ENCODE results near the gene RFLNA.

Gene RFLNA

DNA sequence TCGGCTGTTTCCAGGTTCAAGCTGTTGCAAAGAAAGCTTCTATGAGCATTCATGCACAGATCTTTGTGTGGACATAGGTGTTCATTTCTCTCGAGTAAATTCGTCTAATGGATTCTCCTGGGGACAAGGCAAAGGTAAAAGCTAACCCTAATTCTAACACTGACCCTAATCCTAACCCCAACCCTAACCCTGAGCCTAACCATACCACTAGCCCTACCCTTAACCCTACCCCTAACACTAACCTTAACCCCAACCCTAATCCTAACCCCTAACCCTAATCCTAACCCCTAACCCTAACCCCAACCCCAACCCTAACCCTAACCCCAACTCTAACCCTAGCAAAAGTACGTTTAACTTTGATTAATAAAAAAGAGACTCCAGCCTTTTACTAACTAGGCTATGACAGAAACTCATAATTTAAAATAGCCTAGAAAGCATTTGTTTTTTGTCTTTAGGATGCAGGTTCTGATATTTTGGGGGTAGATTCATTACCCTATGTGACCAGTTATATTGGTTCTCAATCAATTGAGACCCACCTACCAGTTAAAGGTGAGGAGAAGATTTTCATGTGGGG is 27.6 kb upstream of the RFLNA start:
- Histone ChIP-seq H3K27me3 (ENCODE audit: insufficient read depth, low read length) (no peaks in the 10 kb centered on the region), H3K9me3 (ENCODE audit: insufficient read depth, low read depth, low read length) (no peaks in the 10 kb centered on the region), H3K9ac (ENCODE audit: low read depth, low read length) (no peak overlapping the region), H3K4me1 (ENCODE audit: insufficient read depth, low read length) (no peaks in the 10 kb centered on the region; the same call in 1 of the 2 replicates), H3K36me3 (ENCODE audit: insufficient read depth, low read length) (no peaks in the 10 kb centered on the region), H3K4me3 (ENCODE audit: low read length) (no peak overlapping the region), H3K27ac (ENCODE audit: low read depth, low read length) (no peak overlapping the region)
- WGBS = 87% methylated on average over 4 of the region's 4 CpGs

GRCh38 chr12:124270671-124271070 is 24.2 kb upstream of the RFLNA start:
- WGBS = 77% methylated on average over 6 of the region's 6 CpGs

GRCh38 chr12:124273630-124274029 is 21.3 kb upstream of the RFLNA start:
- Histone ChIP-seq H3K4me1 (ENCODE audit: insufficient read depth, low read length) (peaks cover 3% of the 10 kb centered on the region; the same call in 1 of the 2 replicates), H3K27ac (ENCODE audit: low read depth, low read length) (no peak overlapping the region), H3K9ac (ENCODE audit: low read depth, low read length) (no peak overlapping the region), H3K27me3 (ENCODE audit: insufficient read depth, low read length) (no peaks in the 10 kb centered on the region), H3K9me3 (ENCODE audit: insufficient read depth, low read depth, low read length) (no peaks in the 10 kb centered on the region), H3K36me3 (ENCODE audit: insufficient read depth, low read length) (no peaks in the 10 kb centered on the region), H3K4me3 (ENCODE audit: low read length) (no peak overlapping the region)
- 91% methylated on average over 3 of the region's 3 CpGs for WGBS

More at GRCh38 chr12:124270671-124271070, 24.2 kb upstream of the RFLNA start:
- Histone ChIP-seq H3K36me3 (ENCODE audit: insufficient read depth, low read length) (no peaks in the 10 kb centered on the region), H3K9ac (ENCODE audit: low read depth, low read length) (no peak overlapping the region), H3K4me1 (ENCODE audit: insufficient read depth, low read length) (no peaks in the 10 kb centered on the region; the same call in 1 of the 2 replicates), H3K9me3 (ENCODE audit: insufficient read depth, low read depth, low read length) (no peaks in the 10 kb centered on the region), H3K4me3 (ENCODE audit: low read length) (no peak overlapping the region), H3K27ac (ENCODE audit: low read depth, low read length) (no peak overlapping the region), H3K27me3 (ENCODE audit: insufficient read depth, low read length) (no peaks in the 10 kb centered on the region)

- 90% methylated on average over 2 of the region's 2 CpGs for WGBS
Observed at GRCh38 chr12:124276337-124276736, 18.6 kb upstream of the RFLNA start.

DNA sequence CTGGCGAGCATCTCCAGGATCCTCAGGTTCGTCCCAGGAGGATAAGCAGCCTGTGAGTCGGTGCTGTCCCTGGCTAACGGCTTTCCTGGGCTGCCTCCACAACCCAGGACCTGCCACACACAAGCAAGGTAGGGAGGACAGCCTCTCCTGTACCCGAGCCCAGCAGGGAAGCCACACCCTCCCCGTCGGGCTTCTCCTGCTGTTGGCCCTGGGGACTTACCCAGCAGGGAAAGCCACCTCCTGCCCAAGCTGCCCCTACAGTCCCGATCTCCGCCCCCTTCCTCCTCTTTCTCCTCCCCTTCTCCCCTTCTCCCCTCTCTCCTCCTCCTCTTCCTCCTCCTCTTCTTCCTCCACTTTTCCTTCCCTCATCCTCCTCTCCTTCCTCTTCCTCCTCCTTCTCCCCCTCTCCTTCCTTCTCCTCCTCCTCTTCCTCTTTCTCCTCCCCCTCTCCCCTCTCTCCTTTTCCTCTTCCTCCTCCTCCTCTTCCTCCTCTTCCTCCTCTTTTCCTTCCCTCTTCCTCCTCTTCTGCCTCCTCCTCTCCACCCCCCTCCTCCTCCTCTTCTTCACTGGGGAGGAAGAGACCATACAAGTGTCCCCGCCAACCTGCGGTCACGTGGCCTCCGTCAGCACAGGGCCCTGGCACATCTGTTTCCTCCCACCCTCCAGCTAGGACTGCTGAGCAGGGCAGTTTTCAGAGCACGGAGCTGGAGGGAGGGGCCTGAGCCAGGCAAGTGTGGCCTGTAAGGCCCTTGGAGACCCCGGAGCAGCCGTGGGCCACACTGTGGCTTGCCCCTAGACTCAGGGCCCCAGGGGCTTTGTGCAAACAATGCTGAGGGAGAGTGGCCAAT is 17.3 kb upstream of the RFLNA start:
- Histone ChIP-seq H3K4me3 (ENCODE audit: low read length) (no peak overlapping the region), H3K27ac (ENCODE audit: low read depth, low read length) (no peak overlapping the region), H3K9me3 (ENCODE audit: insufficient read depth, low read depth, low read length) (no peaks in the 10 kb centered on the region), H3K36me3 (ENCODE audit: insufficient read depth, low read length) (no peaks in the 10 kb centered on the region), H3K27me3 (ENCODE audit: insufficient read depth, low read length) (no peaks in the 10 kb centered on the region), H3K4me1 (ENCODE audit: insufficient read depth, low read length) (0 out of 2 replicates have a peak, but pooled peaks cover 3% of the 10 kb centered on the region), H3K9ac (ENCODE audit: low read depth, low read length) (no peak overlapping the region)
- 75% methylated on average over 16 of the region's 16 CpGs for WGBS

More at GRCh38 chr12:124276337-124276736, 18.6 kb upstream of the RFLNA start:
- no peak overlapping the region for H3K4me3 ChIP-seq (ENCODE audit: low read length)
- H3K27ac ChIP-seq (ENCODE audit: low read depth, low read length) = no peak overlapping the region
- no peaks in the 10 kb centered on the region for H3K27me3 ChIP-seq (ENCODE audit: insufficient read depth, low read length)
- H3K4me1 ChIP-seq (ENCODE audit: insufficient read depth, low read length) = 0 out of 2 replicates have a peak, but pooled peaks cover 3% of the 10 kb centered on the region
- H3K36me3 ChIP-seq (ENCODE audit: insufficient read depth, low read length) = no peaks in the 10 kb centered on the region
- H3K9me3 ChIP-seq (ENCODE audit: insufficient read depth, low read depth, low read length) = no peaks in the 10 kb centered on the region
- no peak overlapping the region for H3K9ac ChIP-seq (ENCODE audit: low read depth, low read length)

- H3K4me3 ChIP-seq (ENCODE audit: low read length) = no peak overlapping the region
- no peak overlapping the region for H3K27ac ChIP-seq (ENCODE audit: low read depth, low read length)
- H3K27me3 ChIP-seq (ENCODE audit: insufficient read depth, low read length) = no peaks in the 10 kb centered on the region
- WGBS = 92% methylated on average over 20 of the region's 20 CpGs
- H3K9ac ChIP-seq (ENCODE audit: low read depth, low read length) = no peak overlapping the region
- H3K4me1 ChIP-seq (ENCODE audit: insufficient read depth, low read length) = 0 out of 2 replicates have a peak, but pooled peaks cover 3% of the 10 kb centered on the region
- no peaks in the 10 kb centered on the region for H3K9me3 ChIP-seq (ENCODE audit: insufficient read depth, low read depth, low read length)
- no peaks in the 10 kb centered on the region for H3K36me3 ChIP-seq (ENCODE audit: insufficient read depth, low read length)
Observed at GRCh38 chr12:124278389-124279101, 16.3 kb upstream of the RFLNA start.

DNA sequence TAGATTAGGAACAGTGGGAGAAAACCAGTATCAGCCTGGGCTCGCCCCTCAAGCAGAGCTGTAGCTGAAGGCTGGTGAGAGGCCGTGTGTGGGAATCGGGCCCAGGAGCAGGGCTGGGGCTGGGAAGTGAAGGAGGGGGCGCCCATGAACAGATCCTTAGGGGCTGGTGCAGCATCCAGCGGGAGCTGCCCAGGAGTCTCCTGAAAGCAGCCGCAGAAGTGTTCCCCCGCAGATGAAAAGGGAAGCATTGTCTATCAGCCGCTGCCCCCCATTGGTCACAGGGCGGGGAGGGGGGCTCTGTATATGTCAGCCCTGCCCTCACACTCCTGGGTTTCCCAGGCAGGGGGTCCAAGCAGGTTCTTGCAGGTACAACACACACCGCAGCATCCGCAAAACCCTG is 15.6 kb upstream of the RFLNA start:
- H3K36me3 ChIP-seq (ENCODE audit: insufficient read depth, low read length) = no peaks in the 10 kb centered on the region
- H3K4me1 ChIP-seq (ENCODE audit: insufficient read depth, low read length) = 0 out of 2 replicates have a peak, but pooled peaks cover 3% of the 10 kb centered on the region
- no peak overlapping the region for H3K9ac ChIP-seq (ENCODE audit: low read depth, low read length)
- H3K4me3 ChIP-seq (ENCODE audit: low read length) = no peak overlapping the region
- WGBS = 81% methylated on average over 11 of the region's 11 CpGs
- H3K9me3 ChIP-seq (ENCODE audit: insufficient read depth, low read depth, low read length) = 0 out of 2 replicates have a peak, but pooled peaks cover under 1% of the 10 kb centered on the region
- no peak overlapping the region for H3K27ac ChIP-seq (ENCODE audit: low read depth, low read length)
- no peaks in the 10 kb centered on the region for H3K27me3 ChIP-seq (ENCODE audit: insufficient read depth, low read length)

DNA sequence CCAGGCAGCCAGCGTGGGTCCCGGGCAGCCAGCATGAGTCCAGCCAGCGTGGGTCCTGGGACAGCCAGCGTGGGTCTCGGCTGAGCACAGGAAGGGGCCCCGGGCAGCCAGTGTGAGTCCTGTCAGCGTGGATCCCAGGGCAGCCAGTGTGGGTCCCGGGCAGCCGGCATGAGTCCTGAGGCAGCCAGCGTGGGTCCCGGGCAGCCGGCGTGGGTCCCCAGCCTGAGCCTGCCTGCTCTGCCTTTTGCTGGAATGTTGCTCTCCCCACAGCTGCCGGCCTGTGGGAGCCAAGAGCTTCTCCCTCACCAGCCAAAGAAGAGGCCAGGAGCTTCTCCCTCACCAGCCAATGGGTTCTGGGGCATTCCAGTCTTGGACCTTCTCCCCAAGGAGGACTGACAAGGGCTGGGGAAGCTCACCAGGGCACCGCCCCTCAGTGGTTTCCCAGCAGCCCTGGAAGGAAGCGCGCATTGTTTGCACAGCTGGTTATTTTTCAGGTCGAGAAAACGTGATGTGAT is 15.0 kb upstream of the RFLNA start:
- WGBS = 89% methylated on average over 19 of the region's 19 CpGs
- Histone ChIP-seq H3K27ac (ENCODE audit: low read depth, low read length) (no peak overlapping the region), H3K4me1 (ENCODE audit: insufficient read depth, low read length) (0 out of 2 replicates have a peak, but pooled peaks cover 3% of the 10 kb centered on the region), H3K27me3 (ENCODE audit: insufficient read depth, low read length) (no peaks in the 10 kb centered on the region), H3K9ac (ENCODE audit: low read depth, low read length) (no peak overlapping the region), H3K4me3 (ENCODE audit: low read length) (no peak overlapping the region), H3K36me3 (ENCODE audit: insufficient read depth, low read length) (no peaks in the 10 kb centered on the region), H3K9me3 (ENCODE audit: insufficient read depth, low read depth, low read length) (0 out of 2 replicates have a peak, but pooled peaks cover 5% of the 10 kb centered on the region)

DNA sequence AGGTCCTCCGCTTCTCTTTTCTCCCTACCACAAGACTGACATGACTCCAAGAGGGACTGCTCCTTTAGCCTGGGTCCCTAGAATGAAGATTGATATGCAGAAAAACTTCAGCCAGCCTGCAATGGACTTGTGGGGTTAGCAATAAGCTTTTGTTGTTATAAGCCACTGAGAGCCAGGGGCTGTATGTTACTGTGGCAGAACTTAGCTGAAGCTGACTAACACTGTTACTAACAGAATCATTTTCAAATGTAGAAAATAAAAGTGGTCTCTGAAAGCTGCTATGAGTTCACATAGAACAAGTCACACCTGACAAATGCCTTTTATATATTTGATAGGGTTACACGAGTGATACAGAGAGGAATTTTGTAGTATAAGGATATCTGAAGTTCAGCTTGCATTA is 13.6 kb upstream of the RFLNA start:
- 0 out of 2 replicates have a peak, but pooled peaks cover 3% of the 10 kb centered on the region for H3K4me1 ChIP-seq (ENCODE audit: insufficient read depth, low read length)
- no peak overlapping the region for H3K4me3 ChIP-seq (ENCODE audit: low read length)
- H3K9ac ChIP-seq (ENCODE audit: low read depth, low read length) = no peak overlapping the region
- no peaks in the 10 kb centered on the region for H3K27me3 ChIP-seq (ENCODE audit: insufficient read depth, low read length)
- H3K9me3 ChIP-seq (ENCODE audit: insufficient read depth, low read depth, low read length) = 0 out of 2 replicates have a peak, but pooled peaks cover 5% of the 10 kb centered on the region
- H3K27ac ChIP-seq (ENCODE audit: low read depth, low read length) = no peak overlapping the region
- no peaks in the 10 kb centered on the region for H3K36me3 ChIP-seq (ENCODE audit: insufficient read depth, low read length)
- 100% methylated on average over 2 of the region's 2 CpGs for WGBS

DNA sequence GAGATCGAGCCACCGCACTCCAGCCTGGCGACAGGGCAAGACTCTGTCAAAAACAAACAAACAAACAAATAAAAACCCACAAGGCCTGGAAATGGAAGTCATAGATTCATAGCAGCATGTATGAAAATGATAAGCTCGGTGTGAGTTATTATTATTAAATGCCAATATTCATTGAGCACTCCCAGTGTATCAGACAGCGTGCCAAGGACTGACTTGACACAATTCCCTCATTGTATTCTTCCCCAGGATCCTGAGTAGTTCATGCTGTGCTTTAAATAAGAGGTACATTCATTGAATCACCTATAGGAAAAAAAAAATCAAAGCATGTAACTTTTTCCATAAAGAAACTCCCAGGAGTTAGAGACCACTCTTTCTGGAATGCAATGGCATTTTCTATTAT is 12.6 kb upstream of the RFLNA start:
- Histone ChIP-seq H3K27ac (ENCODE audit: low read depth, low read length) (no peak overlapping the region), H3K27me3 (ENCODE audit: insufficient read depth, low read length) (no peaks in the 10 kb centered on the region), H3K4me3 (ENCODE audit: low read length) (no peak overlapping the region), H3K9ac (ENCODE audit: low read depth, low read length) (no peak overlapping the region), H3K9me3 (ENCODE audit: insufficient read depth, low read depth, low read length) (0 out of 2 replicates have a peak, but pooled peaks cover 5% of the 10 kb centered on the region), H3K36me3 (ENCODE audit: insufficient read depth, low read length) (no peaks in the 10 kb centered on the region), H3K4me1 (ENCODE audit: insufficient read depth, low read length) (0 out of 2 replicates have a peak, but pooled peaks cover 1% of the 10 kb centered on the region)
- WGBS = 95% methylated on average over 5 of the region's 5 CpGs
